SK-N-MC (cell line): Measurements from ENCODE around the gene ZBTB49.

Experiments used
- DNase-seq: peaks from one replicate; pipeline ENCODE4 v3.0.0-alpha.2; 2011; ENCODE audit warnings: low read depth, low spot score
- H3K27ac ChIP-seq: fragments of 200-600 bp; sonication (generic); 2 replicates; pipeline ENCODE4 v1.5.1; 2016; ENCODE audit warnings: mixed run types
- H3K36me3 ChIP-seq: fragments of 200-600 bp; sonication (generic); 2 replicates; pipeline ENCODE4 v1.6.1; 2017; ENCODE audit warnings: antibody characterized with exemption, low read length, mixed read lengths; ENCODE audit not compliant: insufficient read depth
- H3K4me3 ChIP-seq: fragments of 200-600 bp; sonication (generic); 2 replicates; pipeline ENCODE4 v1.5.1; 2016
- H3K9ac ChIP-seq: fragments of 200-600 bp; sonication (generic); 2 replicates; pipeline ENCODE4 v1.8.0; 2017; ENCODE audit warnings: mixed run types, mixed read lengths; ENCODE audit not compliant: insufficient read length
- H3K9me3 ChIP-seq: fragments of 200-600 bp; sonication (generic); 2 replicates; pipeline ENCODE4 v1.6.1; 2017; ENCODE audit warnings: low read depth, mild to moderate bottlenecking, antibody characterized with exemption, low read length, moderate library complexity, mixed read lengths
- EZH2 ChIP-seq: fragments of 200-600 bp; sonication (generic); IDR thresholded peaks from one replicate; pipeline ENCODE4 v1.6.1; 2017; ENCODE audit warnings: antibody characterized with exemption
- FOXP2 ChIP-seq: optimal IDR thresholded peaks from 2 replicates; pipeline ENCODE3; 2011; ENCODE audit warnings: mild to moderate bottlenecking, moderate library complexity; ENCODE audit not compliant: insufficient read depth; ENCODE audit errors: extremely low read length, control extremely low read depth
- POLR2AphosphoS5 ChIP-seq: IDR thresholded peaks from 2 replicates; pipeline ENCODE4 v1.6.1; 2012; ENCODE audit warnings: mild to moderate bottlenecking, low read depth, low read length, borderline replicate concordance

ZBTB49 gene

GRCh38 chr4:4315461-4316149 lies 25.6 kb downstream of the ZBTB49 start:
- Histone ChIP-seq H3K4me3 (no peak overlapping the region), H3K9ac (no peak overlapping the region), H3K36me3 (no peaks in the 10 kb centered on the region), H3K9me3 (no peaks in the 10 kb centered on the region), H3K27ac (no peak overlapping the region)
- TF ChIP-seq EZH2 (no peak), FOXP2 (no peak), POLR2AphosphoS5 (no peak)
- no peak for DNase-seq

GRCh38 chr4:4316150-4316495 lies 26.1 kb downstream of the ZBTB49 start:
- DNase-seq: no peak
- Histone ChIP-seq H3K36me3 (no peaks in the 10 kb centered on the region), H3K27ac (no peak overlapping the region), H3K9me3 (no peaks in the 10 kb centered on the region), H3K9ac (no peak overlapping the region), H3K4me3 (no peak overlapping the region)
- no peak for TF ChIP-seq EZH2
- TF ChIP-seq FOXP2: no peak
- TF ChIP-seq POLR2AphosphoS5: no peak

- H3K9ac ChIP-seq: no peak overlapping the region
- H3K4me3 ChIP-seq: no peak overlapping the region
- H3K9me3 ChIP-seq: no peaks in the 10 kb centered on the region
- H3K27ac ChIP-seq: no peak overlapping the region
- H3K36me3 ChIP-seq: no peaks in the 10 kb centered on the region
- TF ChIP-seq FOXP2 (no peak), POLR2AphosphoS5 (no peak), EZH2 (no peak)
- no peak for DNase-seq
Measured at GRCh38 chr4:4317496-4318232, 27.6 kb downstream of the ZBTB49 start.

- Histone ChIP-seq H3K9ac (no peak overlapping the region), H3K4me3 (no peak overlapping the region), H3K9me3 (no peaks in the 10 kb centered on the region), H3K27ac (no peak overlapping the region), H3K36me3 (no peaks in the 10 kb centered on the region)
- TF ChIP-seq POLR2AphosphoS5: no peak
- TF ChIP-seq FOXP2: no peak
- TF ChIP-seq EZH2: no peak
- DNase-seq: no peak
Measured at GRCh38 chr4:4320528-4320927, 30.5 kb downstream of the ZBTB49 start.

GRCh38 chr4:4320951-4321714 lies 31.1 kb downstream of the ZBTB49 start:
- no peak overlapping the region for H3K9ac ChIP-seq
- H3K9me3 ChIP-seq: no peaks in the 10 kb centered on the region
- H3K4me3 ChIP-seq: no peak overlapping the region
- H3K36me3 ChIP-seq: no peaks in the 10 kb centered on the region
- H3K27ac ChIP-seq: no peak overlapping the region
- DNase-seq: no peak
- TF ChIP-seq FOXP2 (no peak), EZH2 (no peak), POLR2AphosphoS5 (no peak)

GRCh38 chr4:4321951-4322688 lies 32.1 kb downstream of the ZBTB49 start:
- H3K9me3 ChIP-seq: no peaks in the 10 kb centered on the region
- H3K36me3 ChIP-seq: no peaks in the 10 kb centered on the region
- TF ChIP-seq FOXP2 (no peak), EZH2 (no peak), POLR2AphosphoS5 (no peak)
- DNase-seq: no peak
- H3K27ac ChIP-seq: no peak overlapping the region
- no peak overlapping the region for H3K9ac ChIP-seq
- H3K4me3 ChIP-seq: no peak overlapping the region

- Histone ChIP-seq H3K36me3 (no peaks in the 10 kb centered on the region), H3K27ac (no peak overlapping the region), H3K9ac (no peak overlapping the region), H3K9me3 (no peaks in the 10 kb centered on the region), H3K4me3 (no peak overlapping the region)
- no peak for DNase-seq
- TF ChIP-seq EZH2 (no peak), FOXP2 (no peak), POLR2AphosphoS5 (no peak)
Measured at GRCh38 chr4:4323705-4324534, 33.9 kb downstream of the ZBTB49 start.

- Histone ChIP-seq H3K9me3 (no peaks in the 10 kb centered on the region), H3K27ac (no peak overlapping the region), H3K9ac (no peak overlapping the region), H3K4me3 (no peak overlapping the region), H3K36me3 (no peaks in the 10 kb centered on the region)
- DNase-seq: no peak
- no peak for TF ChIP-seq EZH2
- no peak for TF ChIP-seq POLR2AphosphoS5
Measured at GRCh38 chr4:4325321-4325720, 35.3 kb downstream of the ZBTB49 start.
